ENCODE data around the gene PTPN6. TPM values are rescaled to one million over a fixed set of nuclear protein-coding genes. Genes with fewer than 3 reads are reported as not detected.

The PTPN6 gene
- total and polyA plus RNA-seq, 9 of the 15 experiments (the other 6 are each of a cell fraction or from before 2014, with no cell fraction given), result 1.5 to 5.1 (median 3.9) TPM

GRCh38 chr12:6961278-6961694 lies 10.1 kb downstream of the PTPN6 start (continued):
- peak; percentile 52; the same call in 1 of the 2 replicates for TF ChIP-seq JUND (IDR thresholded peaks at IDR 0.05; ENCODE audit: borderline replicate concordance, low read depth, low read length)
- 0 out of 3 replicates have a peak, but pooled peaks have one; percentile 52 for TF ChIP-seq JUND (tag; IDR thresholded peaks at IDR 0.05; ENCODE audit: borderline replicate concordance, low read depth, low read length)
- TF ChIP-seq ATF3 (IDR thresholded peaks at IDR 0.05), result peak; percentile 79
- no peak for TF ChIP-seq ATF3 (CRISPR knock-in tag; conservative IDR thresholded peaks at IDR 0.05)
- TF ChIP-seq ZBTB8A (IDR thresholded peaks at IDR 0.05; ENCODE audit: partially characterized antibody), result no peak
- no peak for TF ChIP-seq KHSRP (IDR thresholded peaks at IDR 0.05)
- TF ChIP-seq ARID3B (CRISPR knock-in tag; IDR thresholded peaks at IDR 0.05; ENCODE audit: borderline replicate concordance), result no peak
- peak; percentile 62; the same call in 1 of the 2 replicates for TF ChIP-seq POLR2G (IDR thresholded peaks at IDR 0.05; ENCODE audit: low read depth, low read length)
- no peak for TF ChIP-seq SETDB1 (IDR thresholded peaks at IDR 0.05; ENCODE audit: low read length)
- no peak for TF ChIP-seq ZNF431 (CRISPR knock-in tag; IDR thresholded peaks at IDR 0.05)
- no peak for TF ChIP-seq PRDM10 (IDR thresholded peaks at IDR 0.05; ENCODE audit: partially characterized antibody)
- no peak for TF ChIP-seq BRF1 (IDR thresholded peaks at IDR 0.05; ENCODE audit: borderline replicate concordance, extremely low read depth, insufficient read length)
- peak; percentile 16; the same call in 1 of the 2 replicates for TF ChIP-seq MYC (IDR thresholded peaks at IDR 0.05; ENCODE audit: low read depth, low read length)
- 0 out of 2 replicates have a peak, but pooled peaks have one; percentile 42 for TF ChIP-seq MYC (CRISPR knock-in tag; IDR thresholded peaks at IDR 0.05; ENCODE audit: borderline replicate concordance, low read depth)
- TF ChIP-seq FUS (optimal IDR thresholded peaks at IDR 0.05; ENCODE audit: low read depth, low read length), result no peak
- TF ChIP-seq HDAC6 (IDR thresholded peaks at IDR 0.05; ENCODE audit: low read depth, low read length), result no peak
- no peak for TF ChIP-seq CREB1 (IDR thresholded peaks at IDR 0.05)
- no peak for TF ChIP-seq CREB1 (CRISPR knock-in tag; IDR thresholded peaks at IDR 0.05)
- TF ChIP-seq THAP12 (CRISPR knock-in tag; IDR thresholded peaks at IDR 0.05), result no peak

Measured in K562 (cell line).